Lung (tissue), 12 donors: ENCODE measurements around the gene ZBTB46. TPM values are rescaled to one million over a fixed set of nuclear protein-coding genes. Genes with fewer than 3 reads are reported as not detected.

Source experiments
- ATAC-seq: fragments of 200-7000 bp; cut with Tn5 transposase; one replicate; pipeline ENCODE4 v1.9.1; 2020; ENCODE audit warnings: moderate number of reproducible peaks; ENCODE audit not compliant: insufficient read depth, low FRiP score
- DNase-seq, 3 donors: peaks; one replicate each; pipeline ENCODE4 v3.0.0-alpha.2; 2013 to 2017
- H3K27ac ChIP-seq, 2 donors: one replicate each; pipeline ENCODE4 v1.5.1; 2013; ENCODE audit warnings: mild to moderate bottlenecking in 2 of 2, moderate library complexity in 2 of 2, control low read depth in 1 of 2, inconsistent platforms in 1 of 2, low read depth in 1 of 2, low read length in 1 of 2
- H3K27me3 ChIP-seq, 3 donors: one replicate each; pipeline ENCODE4 v1.5.1; 2013; ENCODE audit warnings: low read length in 2 of 3; ENCODE audit not compliant: control insufficient read depth in 3 of 3, insufficient read depth in 3 of 3
- H3K36me3 ChIP-seq, 4 donors: one replicate each; pipeline ENCODE4 v1.5.1; 2013; ENCODE audit warnings: low read length in 4 of 4, mild to moderate bottlenecking in 1 of 4, moderate library complexity in 1 of 4; ENCODE audit not compliant: control insufficient read depth in 4 of 4, insufficient read depth in 4 of 4
- H3K4me1 ChIP-seq, 5 donors: one replicate each; pipeline ENCODE4 v1.5.1; 2013; ENCODE audit warnings: low read length in 5 of 5, mild to moderate bottlenecking in 2 of 5, moderate library complexity in 1 of 5; ENCODE audit not compliant: control insufficient read depth in 5 of 5, insufficient read depth in 5 of 5
- H3K4me3 ChIP-seq: one replicate; pipeline ENCODE4 v1.5.1; 2013; ENCODE audit warnings: mild to moderate bottlenecking, control low read depth, moderate library complexity
- H3K9ac ChIP-seq, 2 donors: one replicate each; pipeline ENCODE4 v1.5.1; 2013; ENCODE audit warnings: low read length in 2 of 2, control low read depth in 1 of 2; ENCODE audit not compliant: insufficient read depth in 1 of 2
- H3K9me3 ChIP-seq, 4 donors: one replicate each; pipeline ENCODE4 v1.5.1; 2013; ENCODE audit warnings: low read length in 3 of 4, mild to moderate bottlenecking in 1 of 4, moderate library complexity in 1 of 4; ENCODE audit not compliant: control insufficient read depth in 4 of 4, insufficient read depth in 3 of 4
- WGBS, 2 donors: extraction: QIAGEN DNeasy Blood & Tissue Kit; methylation state at CpG; one replicate each; pipeline ENCODE4 v1.1.7; 2013; 5-methylcytosine and 5-hydroxymethylcytosine counted together
- polyA plus RNA-seq, 2 donors: library from polyadenylated mRNA; stranded (reverse); fragments of 200-250 nt; gene quantifications; one replicate each; pipeline ENCODE4 v1.2.1, GENCODE V29; 2013
- total RNA-seq, 2 donors: library from RNA; depleted of rRNA in 1 of 2; stranded (reverse); fragments of >200 nt in 1 of 2; gene quantifications; one replicate each; pipeline ENCODE4 v1.2.1, GENCODE V29; 2014 to 2021
- TF ChIP-seq, protein P1 (sequence below): IDR thresholded peaks from 2 replicates; pipeline ENCODE4 v1.5.1; 2012; ENCODE audit warnings: mild to moderate bottlenecking; ENCODE audit errors: control extremely low read depth, extremely low read depth
- donor health status: control.
- donor health status: control.
- donor health status: Bipolar disorder and iron deficiency.
- donor health status: healthy.
- donor health status: DM: yes; HTN: yes; CAD: no.

Gene ZBTB46
- total and polyA plus RNA-seq, 4 donors: 3.4 to 15.3 (median 7.6) TPM

DNA sequence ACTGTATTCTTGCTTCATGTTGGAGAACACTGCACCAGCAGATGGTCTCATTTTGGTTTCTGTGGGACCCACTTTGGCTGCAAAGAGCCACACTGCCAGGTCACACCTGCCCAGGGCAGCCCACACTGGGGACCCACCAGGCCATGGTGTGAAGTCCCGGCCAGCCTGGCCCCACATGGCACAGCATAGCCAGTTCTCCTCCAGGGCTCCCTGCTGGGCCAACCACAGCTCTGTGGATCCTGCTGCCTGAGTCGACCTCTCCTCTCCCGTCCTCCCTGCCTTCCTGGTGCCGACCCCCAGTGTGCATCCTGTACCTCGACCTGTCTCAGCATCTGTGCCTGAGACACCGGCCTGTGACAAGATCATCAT lies 126.3 kb downstream of the ZBTB46 start:
- peaks cover 0 to 17% (median 8%) of the 10 kb centered on the region in 5 donors for H3K4me1 ChIP-seq
- 88 to 93% methylated on average over 6 of the region's 6 CpGs for WGBS, 2 donors
- no peak overlapping the region for H3K4me3 ChIP-seq
- no peak for DNase-seq
- H3K9me3 ChIP-seq: no peaks in the 10 kb centered on the region
- H3K27ac ChIP-seq: no peak overlapping the region
- ATAC-seq: no peak
- no peak overlapping the region for H3K9ac ChIP-seq
- H3K27me3 ChIP-seq: no peaks in the 10 kb centered on the region
- TF ChIP-seq, protein P1, sequence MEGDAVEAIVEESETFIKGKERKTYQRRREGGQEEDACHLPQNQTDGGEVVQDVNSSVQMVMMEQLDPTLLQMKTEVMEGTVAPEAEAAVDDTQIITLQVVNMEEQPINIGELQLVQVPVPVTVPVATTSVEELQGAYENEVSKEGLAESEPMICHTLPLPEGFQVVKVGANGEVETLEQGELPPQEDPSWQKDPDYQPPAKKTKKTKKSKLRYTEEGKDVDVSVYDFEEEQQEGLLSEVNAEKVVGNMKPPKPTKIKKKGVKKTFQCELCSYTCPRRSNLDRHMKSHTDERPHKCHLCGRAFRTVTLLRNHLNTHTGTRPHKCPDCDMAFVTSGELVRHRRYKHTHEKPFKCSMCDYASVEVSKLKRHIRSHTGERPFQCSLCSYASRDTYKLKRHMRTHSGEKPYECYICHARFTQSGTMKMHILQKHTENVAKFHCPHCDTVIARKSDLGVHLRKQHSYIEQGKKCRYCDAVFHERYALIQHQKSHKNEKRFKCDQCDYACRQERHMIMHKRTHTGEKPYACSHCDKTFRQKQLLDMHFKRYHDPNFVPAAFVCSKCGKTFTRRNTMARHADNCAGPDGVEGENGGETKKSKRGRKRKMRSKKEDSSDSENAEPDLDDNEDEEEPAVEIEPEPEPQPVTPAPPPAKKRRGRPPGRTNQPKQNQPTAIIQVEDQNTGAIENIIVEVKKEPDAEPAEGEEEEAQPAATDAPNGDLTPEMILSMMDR: no peak
- H3K36me3 ChIP-seq: peaks cover 0 to 32% (median 13%) of the 10 kb centered on the region in 4 donors

GRCh38 chr20:63703976-63704748 lies 126.9 kb downstream of the ZBTB46 start:
- Histone ChIP-seq H3K9me3 (no peaks in the 10 kb centered on the region), H3K9ac (no peak overlapping the region), H3K4me1 (peaks cover 0 to 20% (median 8%) of the 10 kb centered on the region in 5 donors), H3K27ac (no peak overlapping the region), H3K27me3 (no peaks in the 10 kb centered on the region), H3K4me3 (no peak overlapping the region), H3K36me3 (peaks cover 0 to 31% (median 13%) of the 10 kb centered on the region in 4 donors)
- 89 to 90% methylated on average over 11 of the region's 11 CpGs for WGBS, 2 donors
- TF ChIP-seq, protein P1: no peak
- ATAC-seq (no peak), DNase-seq (no peak)

DNA sequence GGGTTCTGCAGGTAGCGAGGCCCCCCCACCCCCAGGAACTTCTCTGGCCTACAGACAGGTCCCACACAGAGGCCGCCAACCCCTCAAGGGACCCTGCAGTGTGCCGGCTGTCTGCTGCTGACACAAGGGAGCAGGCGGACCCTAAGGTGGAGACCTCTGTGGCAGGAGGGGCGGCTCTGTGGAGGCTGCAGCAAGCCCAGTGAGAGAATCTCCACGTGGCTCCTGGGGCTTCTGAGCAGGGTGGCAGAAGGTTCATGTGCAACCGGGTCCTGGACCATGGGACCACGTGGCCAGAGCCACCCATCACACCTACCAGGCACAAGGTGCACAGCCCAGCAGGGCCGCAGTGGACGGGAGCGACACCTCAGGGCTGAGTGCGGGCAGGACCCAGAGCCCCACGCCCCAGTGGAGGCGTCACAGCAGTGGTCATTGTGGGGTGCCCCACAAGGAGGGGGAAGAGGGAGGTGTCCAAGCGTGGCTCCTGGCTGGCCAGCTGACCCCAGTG lies 127.5 kb downstream of the ZBTB46 start:
- H3K4me3 ChIP-seq: no peak overlapping the region
- no peaks in the 10 kb centered on the region for H3K9me3 ChIP-seq
- TF ChIP-seq, protein P1: no peak
- peaks cover 0 to 15% (median 8%) of the 10 kb centered on the region in 5 donors for H3K4me1 ChIP-seq
- DNase-seq (no peak), ATAC-seq (no peak)
- peaks cover 0 to 32% (median 13%) of the 10 kb centered on the region in 4 donors for H3K36me3 ChIP-seq
- no peak overlapping the region for H3K9ac ChIP-seq
- 91 to 97% methylated on average over 15 of the region's 15 CpGs for WGBS, 2 donors
- H3K27me3 ChIP-seq: no peaks in the 10 kb centered on the region
- no peak overlapping the region for H3K27ac ChIP-seq
